HG03342 (cell line): ENCODE results near the gene HS3ST5.
"Not testable (repeated sequence)": the region's sequence is repeated elsewhere in the genome, so short reads cannot be mapped to it uniquely, and the experiment has no call there.

Experiments used
- ATAC-seq: cut with Tn5 transposase; IDR thresholded peaks from one replicate; pipeline ENCODE4 v1.9.1; 2021; ENCODE audit warnings: mild to moderate bottlenecking, moderate library complexity; ENCODE audit not compliant: unreplicated experiment

HS3ST5 gene

GRCh38 chr6:114101255-114101654 is 241.6 kb downstream of the HS3ST5 start:
- no peak for ATAC-seq

GRCh38 chr6:114100215-114100994 is 242.4 kb downstream of the HS3ST5 start:
- no peak for ATAC-seq

GRCh38 chr6:114096561-114097172 is 246.2 kb downstream of the HS3ST5 start:
- peak; percentile 86 for ATAC-seq

- ATAC-seq: no peak
Measured at GRCh38 chr6:114092943-114093342, 249.9 kb downstream of the HS3ST5 start.

- no peak for ATAC-seq
Measured at GRCh38 chr6:114090626-114091025, 252.2 kb downstream of the HS3ST5 start.

GRCh38 chr6:114087496-114087895 is 255.3 kb downstream of the HS3ST5 start:
- no peak for ATAC-seq

- no peak for ATAC-seq
Measured at GRCh38 chr6:114085211-114085610, 257.6 kb downstream of the HS3ST5 start.

GRCh38 chr6:114084327-114084890 is 258.4 kb downstream of the HS3ST5 start:
- no peak for ATAC-seq

GRCh38 chr6:114083251-114083650 is 259.6 kb downstream of the HS3ST5 start:
- no peak for ATAC-seq

- no peak for ATAC-seq
Measured at GRCh38 chr6:114081730-114082129, 261.1 kb downstream of the HS3ST5 start.

- ATAC-seq: no peak
Measured at GRCh38 chr6:114080891-114081510, 261.8 kb downstream of the HS3ST5 start.

- ATAC-seq: not testable (repeated sequence)
Measured at GRCh38 chr6:114080410-114080809, 262.4 kb downstream of the HS3ST5 start.

GRCh38 chr6:114075777-114076176 is 267.0 kb downstream of the HS3ST5 start:
- no peak for ATAC-seq

- no peak for ATAC-seq
Measured at GRCh38 chr6:114075300-114075699, 267.5 kb downstream of the HS3ST5 start.

GRCh38 chr6:114068771-114069170 is 274.1 kb downstream of the HS3ST5 start:
- ATAC-seq: no peak

GRCh38 chr6:114068116-114068515 is 274.7 kb downstream of the HS3ST5 start:
- no peak for ATAC-seq

- no peak for ATAC-seq
Measured at GRCh38 chr6:114064862-114065261, 278.0 kb downstream of the HS3ST5 start.

- ATAC-seq: no peak
Measured at GRCh38 chr6:114063956-114064355, 278.9 kb downstream of the HS3ST5 start.

GRCh38 chr6:114062199-114062598 is 280.6 kb downstream of the HS3ST5 start:
- no peak for ATAC-seq

GRCh38 chr6:114061741-114062140 is 281.1 kb downstream of the HS3ST5 start:
- no peak for ATAC-seq

- no peak for ATAC-seq
Measured at GRCh38 chr6:114061116-114061515, 281.7 kb downstream of the HS3ST5 start.

GRCh38 chr6:114058435-114058834 is 284.4 kb downstream of the HS3ST5 start:
- ATAC-seq: no peak
